WTC11 (cell line): ENCODE data around the gene PRTN3. TPM values are rescaled to one million over a fixed set of nuclear protein-coding genes. Genes with fewer than 3 reads are reported as not detected.

Experiments
- CREM ChIP-seq: sonication (generic); formaldehyde crosslinking; IDR thresholded peaks from 2 replicates; pipeline ENCODE4 v1.8.1; 2022; ENCODE audit warnings: mild to moderate bottlenecking, missing genetic modification reagents, moderate library complexity
- FOXP1 ChIP-seq: sonication (generic); formaldehyde crosslinking; IDR thresholded peaks from 2 replicates; pipeline ENCODE4 v1.8.0; 2022; ENCODE audit warnings: missing genetic modification reagents, mild to moderate bottlenecking, moderate library complexity, borderline replicate concordance
- GTF2I ChIP-seq: fragments of 250-450 bp; sonication (Bioruptor Pico); conservative IDR thresholded peaks from 2 replicates; pipeline ENCODE4 v1.4.0; 2021; ENCODE audit warnings: mild to moderate bottlenecking
- HMGA2 ChIP-seq: fragments of 250-450 bp; sonication (Bioruptor Pico); IDR thresholded peaks from 2 replicates; pipeline ENCODE4 v1.4.0; 2021; ENCODE audit warnings: mild to moderate bottlenecking, moderate library complexity
- OVOL2 ChIP-seq: fragments of 250-450 bp; sonication (Bioruptor Pico); IDR thresholded peaks from 2 replicates; pipeline ENCODE4 v1.9.0; 2021; ENCODE audit warnings: mild to moderate bottlenecking, borderline replicate concordance
- SMAD4 ChIP-seq: sonication (generic); formaldehyde crosslinking; IDR thresholded peaks from 2 replicates; pipeline ENCODE4 v1.8.0; 2022; ENCODE audit warnings: mild to moderate bottlenecking, missing genetic modification reagents
- TEAD1 ChIP-seq: sonication (generic); formaldehyde crosslinking; IDR thresholded peaks from 2 replicates; pipeline ENCODE4 v1.8.0; 2022; ENCODE audit warnings: mild to moderate bottlenecking, missing genetic modification reagents
- ZNF138 ChIP-seq: sonication (generic); formaldehyde crosslinking; conservative IDR thresholded peaks from 2 replicates; pipeline ENCODE4 v1.8.1; 2022; ENCODE audit warnings: mild to moderate bottlenecking, moderate library complexity, missing genetic modification reagents
- ZNF232 ChIP-seq: sonication (generic); formaldehyde crosslinking; IDR thresholded peaks from 2 replicates; pipeline ENCODE4 v1.8.0; 2022; ENCODE audit warnings: mild to moderate bottlenecking, missing genetic modification reagents
- ZNF396 ChIP-seq: fragments of 250-450 bp; sonication (Bioruptor Pico); IDR thresholded peaks from 2 replicates; pipeline ENCODE4 v1.8.0; 2021; ENCODE audit warnings: mild to moderate bottlenecking, moderate library complexity, borderline replicate concordance
- ZNF423 ChIP-seq: fragments of 250-450 bp; sonication (Bioruptor Pico); IDR thresholded peaks from 2 replicates; pipeline ENCODE4 v2.1.2; 2022; ENCODE audit warnings: mild to moderate bottlenecking, moderate library complexity
- total RNA-seq: library from RNA; stranded (reverse); gene quantifications from 3 replicates; pipeline ENCODE4 v1.2.3, GENCODE V29; 2021
- TF ChIP-seq, protein P1 (sequence below): fragments of 250-450 bp; sonication (Bioruptor Pico); IDR thresholded peaks from 2 replicates; pipeline ENCODE4 v1.9.0; 2021; ENCODE audit warnings: moderate library complexity, mild to moderate bottlenecking, inconsistent platforms, borderline replicate concordance
- TF ChIP-seq, protein P2 (sequence below): sonication (generic); formaldehyde crosslinking; IDR thresholded peaks from 2 replicates; pipeline ENCODE4 v1.8.0; 2022; ENCODE audit warnings: mild to moderate bottlenecking, missing genetic modification reagents
- TF ChIP-seq, protein P3 (sequence below): fragments of 250-450 bp; sonication (Bioruptor Pico); IDR thresholded peaks from 2 replicates; pipeline ENCODE4 v2.1.2; 2022; ENCODE audit warnings: mild to moderate bottlenecking, moderate library complexity
- TF ChIP-seq, protein P4 (sequence below): sonication (generic); formaldehyde crosslinking; IDR thresholded peaks from 2 replicates; pipeline ENCODE4 v1.8.1; 2022; ENCODE audit warnings: mild to moderate bottlenecking, moderate library complexity, missing genetic modification reagents
- TF ChIP-seq, protein P5 (sequence below): sonication (generic); formaldehyde crosslinking; IDR thresholded peaks from 2 replicates; pipeline ENCODE4 v1.8.1; 2022; ENCODE audit warnings: missing genetic modification reagents, borderline replicate concordance
- TF ChIP-seq, protein P6 (sequence below): sonication (generic); formaldehyde crosslinking; IDR thresholded peaks from 2 replicates; pipeline ENCODE4 v1.8.0; 2022; ENCODE audit warnings: mild to moderate bottlenecking, missing genetic modification reagents
- TF ChIP-seq, protein P7 (sequence below): sonication (generic); formaldehyde crosslinking; IDR thresholded peaks from 2 replicates; pipeline ENCODE4 v1.8.0; 2023; ENCODE audit warnings: mild to moderate bottlenecking, missing genetic modification reagents
- TF ChIP-seq, protein P8 (sequence below): sonication (generic); formaldehyde crosslinking; IDR thresholded peaks from 2 replicates; pipeline ENCODE4 v1.8.1; 2022; ENCODE audit warnings: low read depth, missing genetic modification reagents, borderline replicate concordance
- TF ChIP-seq, protein P9 (sequence below): sonication (generic); formaldehyde crosslinking; IDR thresholded peaks from 2 replicates; pipeline ENCODE4 v1.8.1; 2023; ENCODE audit warnings: mild to moderate bottlenecking, moderate library complexity, missing genetic modification reagents

The PRTN3 gene
- total RNA-seq, 1 experiment from 2014 or later = 0.61 TPM

DNA sequence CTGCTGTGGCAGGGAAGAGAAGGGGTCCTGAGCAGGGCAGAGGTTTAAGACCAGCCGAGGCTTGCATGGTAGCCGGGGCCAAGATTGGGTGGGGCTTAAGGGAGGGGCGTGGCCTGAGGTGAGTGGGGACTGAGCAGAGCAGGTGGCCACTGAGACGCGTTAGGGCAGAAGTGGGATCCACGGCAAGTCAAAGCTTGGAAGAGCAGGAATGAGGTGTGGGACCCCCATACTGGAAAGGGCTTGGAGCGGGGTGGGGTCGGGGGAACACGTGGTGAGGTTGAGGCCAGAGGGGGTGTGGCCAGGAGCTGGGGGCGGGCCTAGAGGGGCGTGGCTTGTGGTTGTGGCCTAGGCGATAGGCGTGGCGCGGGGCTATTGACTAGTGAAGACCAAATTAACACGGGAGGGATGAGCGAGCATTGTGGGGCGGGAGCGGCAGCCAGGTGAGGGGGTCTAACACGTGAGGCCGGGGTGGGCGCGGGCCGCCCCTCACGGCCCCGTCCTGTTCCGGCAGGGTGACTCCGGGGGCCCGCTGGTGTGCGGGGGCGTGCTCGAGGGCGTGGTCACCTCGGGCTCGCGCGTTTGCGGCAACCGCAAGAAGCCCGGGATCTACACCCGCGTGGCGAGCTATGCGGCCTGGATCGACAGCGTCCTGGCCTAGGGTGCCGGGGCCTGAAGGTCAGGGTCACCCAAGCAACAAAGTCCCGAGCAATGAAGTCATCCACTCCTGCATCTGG lies 21.9 kb downstream of the PRTN3 start (continued):
- TF ChIP-seq, protein P1, sequence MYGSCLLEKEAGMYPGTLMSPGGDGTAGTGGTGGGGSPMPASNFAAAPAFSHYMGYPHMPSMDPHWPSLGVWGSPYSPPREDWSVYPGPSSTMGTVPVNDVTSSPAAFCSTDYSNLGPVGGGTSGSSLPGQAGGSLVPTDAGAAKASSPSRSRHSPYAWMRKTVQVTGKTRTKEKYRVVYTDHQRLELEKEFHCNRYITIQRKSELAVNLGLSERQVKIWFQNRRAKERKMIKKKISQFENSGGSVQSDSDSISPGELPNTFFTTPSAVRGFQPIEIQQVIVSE (CRISPR knock-in tag) = no peak
- TF ChIP-seq, protein P2, sequence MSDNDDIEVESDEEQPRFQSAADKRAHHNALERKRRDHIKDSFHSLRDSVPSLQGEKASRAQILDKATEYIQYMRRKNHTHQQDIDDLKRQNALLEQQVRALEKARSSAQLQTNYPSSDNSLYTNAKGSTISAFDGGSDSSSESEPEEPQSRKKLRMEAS (CRISPR knock-in tag) = no peak; the same call in 1 of the 2 replicates
- no peak for TF ChIP-seq ZNF138 (CRISPR knock-in tag)
- no peak for TF ChIP-seq GTF2I (CRISPR knock-in tag)
- TF ChIP-seq, protein P3, sequence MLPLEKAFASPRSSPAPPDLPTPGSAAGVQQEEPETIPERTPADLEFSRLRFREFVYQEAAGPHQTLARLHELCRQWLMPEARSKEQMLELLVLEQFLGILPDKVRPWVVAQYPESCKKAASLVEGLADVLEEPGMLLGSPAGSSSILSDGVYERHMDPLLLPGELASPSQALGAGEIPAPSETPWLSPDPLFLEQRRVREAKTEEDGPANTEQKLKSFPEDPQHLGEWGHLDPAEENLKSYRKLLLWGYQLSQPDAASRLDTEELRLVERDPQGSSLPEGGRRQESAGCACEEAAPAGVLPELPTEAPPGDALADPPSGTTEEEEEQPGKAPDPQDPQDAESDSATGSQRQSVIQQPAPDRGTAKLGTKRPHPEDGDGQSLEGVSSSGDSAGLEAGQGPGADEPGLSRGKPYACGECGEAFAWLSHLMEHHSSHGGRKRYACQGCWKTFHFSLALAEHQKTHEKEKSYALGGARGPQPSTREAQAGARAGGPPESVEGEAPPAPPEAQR = no peak
- TF ChIP-seq, protein P4, sequence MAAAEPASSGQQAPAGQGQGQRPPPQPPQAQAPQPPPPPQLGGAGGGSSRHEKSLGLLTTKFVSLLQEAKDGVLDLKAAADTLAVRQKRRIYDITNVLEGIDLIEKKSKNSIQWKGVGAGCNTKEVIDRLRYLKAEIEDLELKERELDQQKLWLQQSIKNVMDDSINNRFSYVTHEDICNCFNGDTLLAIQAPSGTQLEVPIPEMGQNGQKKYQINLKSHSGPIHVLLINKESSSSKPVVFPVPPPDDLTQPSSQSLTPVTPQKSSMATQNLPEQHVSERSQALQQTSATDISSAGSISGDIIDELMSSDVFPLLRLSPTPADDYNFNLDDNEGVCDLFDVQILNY (CRISPR knock-in tag) = no peak
- TF ChIP-seq, protein P5, sequence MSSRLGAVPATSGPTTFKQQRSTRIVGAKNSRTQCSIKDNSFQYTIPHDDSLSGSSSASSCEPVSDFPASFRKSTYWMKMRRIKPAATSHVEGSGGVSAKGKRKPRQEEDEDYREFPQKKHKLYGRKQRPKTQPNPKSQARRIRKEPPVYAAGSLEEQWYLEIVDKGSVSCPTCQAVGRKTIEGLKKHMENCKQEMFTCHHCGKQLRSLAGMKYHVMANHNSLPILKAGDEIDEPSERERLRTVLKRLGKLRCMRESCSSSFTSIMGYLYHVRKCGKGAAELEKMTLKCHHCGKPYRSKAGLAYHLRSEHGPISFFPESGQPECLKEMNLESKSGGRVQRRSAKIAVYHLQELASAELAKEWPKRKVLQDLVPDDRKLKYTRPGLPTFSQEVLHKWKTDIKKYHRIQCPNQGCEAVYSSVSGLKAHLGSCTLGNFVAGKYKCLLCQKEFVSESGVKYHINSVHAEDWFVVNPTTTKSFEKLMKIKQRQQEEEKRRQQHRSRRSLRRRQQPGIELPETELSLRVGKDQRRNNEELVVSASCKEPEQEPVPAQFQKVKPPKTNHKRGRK (CRISPR knock-in tag) = no peak
- no peak for TF ChIP-seq CREM (CRISPR knock-in tag)
- TF ChIP-seq ZNF232 (CRISPR knock-in tag) = no peak
- TF ChIP-seq ZNF423 (CRISPR knock-in tag) = no peak
- TF ChIP-seq, protein P6, sequence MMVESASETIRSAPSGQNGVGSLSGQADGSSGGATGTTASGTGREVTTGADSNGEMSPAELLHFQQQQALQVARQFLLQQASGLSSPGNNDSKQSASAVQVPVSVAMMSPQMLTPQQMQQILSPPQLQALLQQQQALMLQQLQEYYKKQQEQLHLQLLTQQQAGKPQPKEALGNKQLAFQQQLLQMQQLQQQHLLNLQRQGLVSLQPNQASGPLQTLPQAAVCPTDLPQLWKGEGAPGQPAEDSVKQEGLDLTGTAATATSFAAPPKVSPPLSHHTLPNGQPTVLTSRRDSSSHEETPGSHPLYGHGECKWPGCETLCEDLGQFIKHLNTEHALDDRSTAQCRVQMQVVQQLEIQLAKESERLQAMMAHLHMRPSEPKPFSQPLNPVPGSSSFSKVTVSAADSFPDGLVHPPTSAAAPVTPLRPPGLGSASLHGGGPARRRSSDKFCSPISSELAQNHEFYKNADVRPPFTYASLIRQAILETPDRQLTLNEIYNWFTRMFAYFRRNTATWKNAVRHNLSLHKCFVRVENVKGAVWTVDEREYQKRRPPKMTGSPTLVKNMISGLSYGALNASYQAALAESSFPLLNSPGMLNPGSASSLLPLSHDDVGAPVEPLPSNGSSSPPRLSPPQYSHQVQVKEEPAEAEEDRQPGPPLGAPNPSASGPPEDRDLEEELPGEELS (CRISPR knock-in tag) = no peak
- TF ChIP-seq, protein P7, sequence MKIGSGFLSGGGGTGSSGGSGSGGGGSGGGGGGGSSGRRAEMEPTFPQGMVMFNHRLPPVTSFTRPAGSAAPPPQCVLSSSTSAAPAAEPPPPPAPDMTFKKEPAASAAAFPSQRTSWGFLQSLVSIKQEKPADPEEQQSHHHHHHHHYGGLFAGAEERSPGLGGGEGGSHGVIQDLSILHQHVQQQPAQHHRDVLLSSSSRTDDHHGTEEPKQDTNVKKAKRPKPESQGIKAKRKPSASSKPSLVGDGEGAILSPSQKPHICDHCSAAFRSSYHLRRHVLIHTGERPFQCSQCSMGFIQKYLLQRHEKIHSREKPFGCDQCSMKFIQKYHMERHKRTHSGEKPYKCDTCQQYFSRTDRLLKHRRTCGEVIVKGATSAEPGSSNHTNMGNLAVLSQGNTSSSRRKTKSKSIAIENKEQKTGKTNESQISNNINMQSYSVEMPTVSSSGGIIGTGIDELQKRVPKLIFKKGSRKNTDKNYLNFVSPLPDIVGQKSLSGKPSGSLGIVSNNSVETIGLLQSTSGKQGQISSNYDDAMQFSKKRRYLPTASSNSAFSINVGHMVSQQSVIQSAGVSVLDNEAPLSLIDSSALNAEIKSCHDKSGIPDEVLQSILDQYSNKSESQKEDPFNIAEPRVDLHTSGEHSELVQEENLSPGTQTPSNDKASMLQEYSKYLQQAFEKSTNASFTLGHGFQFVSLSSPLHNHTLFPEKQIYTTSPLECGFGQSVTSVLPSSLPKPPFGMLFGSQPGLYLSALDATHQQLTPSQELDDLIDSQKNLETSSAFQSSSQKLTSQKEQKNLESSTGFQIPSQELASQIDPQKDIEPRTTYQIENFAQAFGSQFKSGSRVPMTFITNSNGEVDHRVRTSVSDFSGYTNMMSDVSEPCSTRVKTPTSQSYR (CRISPR knock-in tag) = no peak
- no peak for TF ChIP-seq OVOL2 (CRISPR knock-in tag)
- TF ChIP-seq SMAD4 (CRISPR knock-in tag) = no peak
- TF ChIP-seq FOXP1 = peak; percentile 53; the same call in 1 of the 2 replicates
- TF ChIP-seq, protein P8, sequence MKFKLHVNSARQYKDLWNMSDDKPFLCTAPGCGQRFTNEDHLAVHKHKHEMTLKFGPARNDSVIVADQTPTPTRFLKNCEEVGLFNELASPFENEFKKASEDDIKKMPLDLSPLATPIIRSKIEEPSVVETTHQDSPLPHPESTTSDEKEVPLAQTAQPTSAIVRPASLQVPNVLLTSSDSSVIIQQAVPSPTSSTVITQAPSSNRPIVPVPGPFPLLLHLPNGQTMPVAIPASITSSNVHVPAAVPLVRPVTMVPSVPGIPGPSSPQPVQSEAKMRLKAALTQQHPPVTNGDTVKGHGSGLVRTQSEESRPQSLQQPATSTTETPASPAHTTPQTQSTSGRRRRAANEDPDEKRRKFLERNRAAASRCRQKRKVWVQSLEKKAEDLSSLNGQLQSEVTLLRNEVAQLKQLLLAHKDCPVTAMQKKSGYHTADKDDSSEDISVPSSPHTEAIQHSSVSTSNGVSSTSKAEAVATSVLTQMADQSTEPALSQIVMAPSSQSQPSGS = no peak
- TF ChIP-seq TEAD1 (CRISPR knock-in tag) = no peak
- TF ChIP-seq, protein P9, sequence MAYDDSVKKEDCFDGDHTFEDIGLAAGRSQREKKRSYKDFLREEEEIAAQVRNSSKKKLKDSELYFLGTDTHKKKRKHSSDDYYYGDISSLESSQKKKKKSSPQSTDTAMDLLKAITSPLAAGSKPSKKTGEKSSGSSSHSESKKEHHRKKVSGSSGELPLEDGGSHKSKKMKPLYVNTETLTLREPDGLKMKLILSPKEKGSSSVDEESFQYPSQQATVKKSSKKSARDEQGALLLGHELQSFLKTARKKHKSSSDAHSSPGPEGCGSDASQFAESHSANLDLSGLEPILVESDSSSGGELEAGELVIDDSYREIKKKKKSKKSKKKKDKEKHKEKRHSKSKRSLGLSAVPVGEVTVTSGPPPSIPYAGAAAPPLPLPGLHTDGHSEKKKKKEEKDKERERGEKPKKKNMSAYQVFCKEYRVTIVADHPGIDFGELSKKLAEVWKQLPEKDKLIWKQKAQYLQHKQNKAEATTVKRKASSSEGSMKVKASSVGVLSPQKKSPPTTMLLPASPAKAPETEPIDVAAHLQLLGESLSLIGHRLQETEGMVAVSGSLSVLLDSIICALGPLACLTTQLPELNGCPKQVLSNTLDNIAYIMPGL = 0 out of 2 replicates have a peak, but pooled peaks have one; percentile 37
- no peak for TF ChIP-seq ZNF396 (CRISPR knock-in tag)
- TF ChIP-seq HMGA2 (CRISPR knock-in tag) = no peak
